Measurements from ENCODE around the gene CTU2. TPM values are rescaled to one million over a fixed set of nuclear protein-coding genes. Genes with fewer than 3 reads are reported as not detected.

The CTU2 gene
- total and polyA plus RNA-seq, 2 donors from 2014 or later = 11.1 to 18.8 TPM

DNA sequence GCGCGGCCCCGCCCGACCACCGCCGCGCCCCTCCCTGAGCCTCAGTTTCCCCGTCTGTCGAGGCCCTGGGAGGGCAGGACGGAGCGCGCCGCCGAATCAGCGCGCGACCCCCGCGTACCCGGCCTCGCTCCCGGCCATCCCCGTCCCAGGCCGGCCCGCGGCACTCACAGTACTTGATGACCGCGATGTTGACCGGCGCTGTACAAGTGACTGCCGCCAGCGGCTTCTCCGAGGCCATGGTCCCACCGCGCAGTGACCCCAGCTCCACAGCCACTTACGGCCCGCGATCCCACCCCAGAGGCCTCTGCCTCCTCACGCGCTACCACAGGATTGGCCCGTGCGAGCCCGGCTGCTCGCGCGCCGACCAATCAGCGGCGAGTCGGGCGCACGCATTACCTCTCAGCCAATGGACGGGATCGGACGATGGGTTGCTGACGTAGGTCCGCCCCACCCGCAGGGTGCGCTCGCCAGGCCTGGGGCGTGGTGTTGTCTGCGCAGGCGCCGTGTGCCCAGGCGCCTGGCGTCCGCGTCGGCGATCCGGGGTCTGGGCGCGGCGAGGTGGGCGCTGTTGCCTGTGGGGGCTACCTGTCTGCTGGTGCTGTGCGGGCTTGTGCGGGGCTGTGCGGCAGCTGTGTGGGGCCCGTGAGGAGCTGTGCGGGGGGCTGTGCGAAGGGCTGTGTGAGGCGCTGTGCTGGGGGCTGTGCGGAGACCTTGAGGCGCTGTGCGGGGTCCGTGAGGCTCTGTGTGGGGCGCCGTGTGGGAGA, 43.3 kb upstream of the CTU2 start, which contains the start of gene MVD:
MVD (minus strand) TSS at position 249 of the 764 bp plus-strand sequence; CDS start at position 238, 11 bp downstream.
- H3K9ac ChIP-seq (ENCODE audit: low read length in 3 of 3) = peak within 1 kb of the TSS; percentile 44 to 85 (median 72)
- H3K4me1 ChIP-seq (ENCODE audit: control insufficient read depth in 2 of 3, insufficient read depth in 2 of 3, low read depth in 1 of 3, low read length in 3 of 3) = peaks cover 0 to 4% (median 0%) of the 10 kb centered on the region in 3 donors
- H3K36me3 ChIP-seq (ENCODE audit: control insufficient read depth in 2 of 3, insufficient read depth in 3 of 3, low read length in 3 of 3) = no peaks in the 10 kb centered on the region
- peak; percentile 77 for FAIRE-seq
- intact Hi-C loops (cut with DNase I) = no loop called here
- H3K27ac ChIP-seq (ENCODE audit: low read depth in 2 of 2, low read length in 2 of 2) = peak within 1 kb of the TSS; percentile 74 to 82
- TF ChIP-seq, protein P1, sequence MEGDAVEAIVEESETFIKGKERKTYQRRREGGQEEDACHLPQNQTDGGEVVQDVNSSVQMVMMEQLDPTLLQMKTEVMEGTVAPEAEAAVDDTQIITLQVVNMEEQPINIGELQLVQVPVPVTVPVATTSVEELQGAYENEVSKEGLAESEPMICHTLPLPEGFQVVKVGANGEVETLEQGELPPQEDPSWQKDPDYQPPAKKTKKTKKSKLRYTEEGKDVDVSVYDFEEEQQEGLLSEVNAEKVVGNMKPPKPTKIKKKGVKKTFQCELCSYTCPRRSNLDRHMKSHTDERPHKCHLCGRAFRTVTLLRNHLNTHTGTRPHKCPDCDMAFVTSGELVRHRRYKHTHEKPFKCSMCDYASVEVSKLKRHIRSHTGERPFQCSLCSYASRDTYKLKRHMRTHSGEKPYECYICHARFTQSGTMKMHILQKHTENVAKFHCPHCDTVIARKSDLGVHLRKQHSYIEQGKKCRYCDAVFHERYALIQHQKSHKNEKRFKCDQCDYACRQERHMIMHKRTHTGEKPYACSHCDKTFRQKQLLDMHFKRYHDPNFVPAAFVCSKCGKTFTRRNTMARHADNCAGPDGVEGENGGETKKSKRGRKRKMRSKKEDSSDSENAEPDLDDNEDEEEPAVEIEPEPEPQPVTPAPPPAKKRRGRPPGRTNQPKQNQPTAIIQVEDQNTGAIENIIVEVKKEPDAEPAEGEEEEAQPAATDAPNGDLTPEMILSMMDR (IDR thresholded peaks at IDR 0.05; ENCODE audit: borderline replicate concordance, extremely low read depth, insufficient read depth) = peak; percentile 4
- peak; percentile 98 to 99 (median 99) for DNase-seq
- H3K4me3 ChIP-seq (ENCODE audit: low read length in 3 of 3) = peak within 1 kb of the TSS; percentile 66 to 82 (median 80)
- H3K27me3 ChIP-seq (ENCODE audit: control insufficient read depth, insufficient read depth, low read length) = no peaks in the 10 kb centered on the region
- H3K9me3 ChIP-seq (ENCODE audit: control insufficient read depth in 2 of 3, insufficient read depth in 1 of 3, low read length in 3 of 3) = no peaks in the 10 kb centered on the region

DNA sequence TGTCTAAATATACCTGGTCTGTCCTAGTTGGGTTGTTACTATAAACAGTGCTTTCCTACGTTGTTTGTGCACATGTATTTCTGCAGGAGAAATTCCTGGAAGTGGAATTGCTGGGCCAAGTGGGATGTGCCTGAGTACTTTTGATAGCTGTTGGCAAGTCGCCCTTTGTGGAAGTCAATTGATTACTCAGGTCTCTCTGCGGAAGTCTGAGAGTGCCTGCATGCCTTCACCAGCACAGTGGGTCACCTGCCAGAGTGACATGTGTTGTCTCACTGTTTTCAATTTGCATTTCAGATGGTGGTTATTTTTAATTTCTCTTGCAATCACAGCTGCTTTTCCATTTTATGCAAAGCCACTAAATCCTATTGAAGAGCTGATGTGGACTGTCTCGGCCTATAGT, 41.2 kb upstream of the CTU2 start:
- H3K9me3 ChIP-seq (ENCODE audit: control insufficient read depth in 2 of 3, insufficient read depth in 1 of 3, low read length in 3 of 3) = no peaks in the 10 kb centered on the region
- H3K9ac ChIP-seq (ENCODE audit: low read length in 3 of 3) = no peak overlapping the region
- DNase-seq (no peak), FAIRE-seq (no peak)
- H3K36me3 ChIP-seq (ENCODE audit: control insufficient read depth in 2 of 3, insufficient read depth in 3 of 3, low read length in 3 of 3) = no peaks in the 10 kb centered on the region
- no peak overlapping the region for H3K4me3 ChIP-seq (ENCODE audit: low read length in 3 of 3)
- H3K4me1 ChIP-seq (ENCODE audit: control insufficient read depth in 2 of 3, insufficient read depth in 2 of 3, low read depth in 1 of 3, low read length in 3 of 3) = peaks cover 0 to 4% (median 0%) of the 10 kb centered on the region in 3 donors
- intact Hi-C loops (cut with DNase I) = no loop called here
- no peak overlapping the region for H3K27ac ChIP-seq (ENCODE audit: low read depth in 2 of 2, low read length in 2 of 2)
- no peaks in the 10 kb centered on the region for H3K27me3 ChIP-seq (ENCODE audit: control insufficient read depth, insufficient read depth, low read length)
- TF ChIP-seq, protein P1 (IDR thresholded peaks at IDR 0.05; ENCODE audit: borderline replicate concordance, extremely low read depth, insufficient read depth) = no peak

DNA sequence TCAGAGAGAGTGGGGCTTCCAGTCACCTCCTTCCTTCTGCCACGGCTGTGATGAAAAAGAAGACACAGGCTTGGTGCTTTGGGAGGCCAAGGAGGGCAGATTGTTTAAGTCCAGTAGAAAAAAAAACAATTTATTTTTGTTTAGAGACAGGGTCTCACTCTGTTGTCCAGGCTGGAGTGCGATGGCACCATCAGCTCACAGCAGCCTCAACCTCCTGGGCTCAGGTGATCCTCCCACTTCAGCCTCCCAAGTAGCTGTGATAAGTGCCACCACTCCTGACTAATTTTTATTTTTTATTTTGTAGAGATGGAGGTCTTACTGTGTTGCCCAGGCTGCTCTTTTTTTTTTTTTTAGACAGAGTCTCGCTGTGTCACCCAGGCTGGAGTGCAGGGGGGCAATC, 40.7 kb upstream of the CTU2 start:
- Histone ChIP-seq H3K27ac (ENCODE audit: low read depth in 2 of 2, low read length in 2 of 2) (no peak overlapping the region), H3K4me3 (ENCODE audit: low read length in 3 of 3) (no peak overlapping the region), H3K36me3 (ENCODE audit: control insufficient read depth in 2 of 3, insufficient read depth in 3 of 3, low read length in 3 of 3) (no peaks in the 10 kb centered on the region), H3K9me3 (ENCODE audit: control insufficient read depth in 2 of 3, insufficient read depth in 1 of 3, low read length in 3 of 3) (no peaks in the 10 kb centered on the region), H3K9ac (ENCODE audit: low read length in 3 of 3) (no peak overlapping the region), H3K4me1 (ENCODE audit: control insufficient read depth in 2 of 3, insufficient read depth in 2 of 3, low read depth in 1 of 3, low read length in 3 of 3) (peaks cover 0 to 4% (median 0%) of the 10 kb centered on the region in 3 donors), H3K27me3 (ENCODE audit: control insufficient read depth, insufficient read depth, low read length) (no peaks in the 10 kb centered on the region)
- intact Hi-C loops (cut with DNase I) = no loop called here
- TF ChIP-seq, protein P1 (IDR thresholded peaks at IDR 0.05; ENCODE audit: borderline replicate concordance, extremely low read depth, insufficient read depth) = no peak
- FAIRE-seq = no peak
- no peak for DNase-seq

Measured in kidney (tissue), 14 donors.